ENCODE results near the gene BAIAP3. TPM values are rescaled to one million over a fixed set of nuclear protein-coding genes. Genes with fewer than 3 reads are reported as not detected.

The BAIAP3 gene
- total and polyA plus RNA-seq, 10 of the 15 experiments (the other 5 are each of a cell fraction or from before 2014, with no cell fraction given) = 0.03 to 0.56 (median 0.17) TPM; not detected in 3

GRCh38 chr16:1300664-1301476 is 32.6 kb upstream of the BAIAP3 start (continued):
- TF ChIP-seq ZNF687 (IDR thresholded peaks at IDR 0.05) (no peak), ZSCAN29 (IDR thresholded peaks at IDR 0.05) (no peak), POU2F2 (IDR thresholded peaks at IDR 0.05; ENCODE audit: borderline replicate concordance, low read depth, low read length) (no peak), GABPA (IDR thresholded peaks at IDR 0.05; ENCODE audit: low read depth) (no peak), PML (IDR thresholded peaks at IDR 0.05; ENCODE audit: low read length) (no peak), SMC3 (IDR thresholded peaks at IDR 0.05; ENCODE audit: borderline replicate concordance, low read length) (peak; percentile 52; the same call in 1 of the 2 replicates), ATF7 (IDR thresholded peaks at IDR 0.05; ENCODE audit: low read depth) (no peak), RBBP5 (conservative IDR thresholded peaks at IDR 0.05) (no peak), GATAD2B (conservative IDR thresholded peaks at IDR 0.05; ENCODE audit: low read depth) (peak; percentile 50; the same call in 1 of the 2 replicates), CBFB (IDR thresholded peaks at IDR 0.05; ENCODE audit: low read depth) (no peak), MEF2B (IDR thresholded peaks at IDR 0.05; ENCODE audit: partially characterized antibody, poor library complexity, severe bottlenecking) (peak; percentile 74), PAX5 (IDR thresholded peaks at IDR 0.05; ENCODE audit: borderline replicate concordance, low read depth, low read length) (0 out of 2 replicates have a peak, but pooled peaks have one; percentile 11), HDGF (IDR thresholded peaks at IDR 0.05) (no peak), ATF3 (IDR thresholded peaks at IDR 0.05; ENCODE audit: borderline replicate concordance, extremely low read depth, low read depth, low read length) (no peak), LARP7 (IDR thresholded peaks at IDR 0.05) (no peak), SMAD1 (IDR thresholded peaks at IDR 0.05; ENCODE audit: low read depth, partially characterized antibody) (no peak), TCF3 (IDR thresholded peaks at IDR 0.05; ENCODE audit: borderline replicate concordance, insufficient read depth, low read depth, low read length) (0 out of 2 replicates have a peak, but pooled peaks have one; percentile 22)
